ENCODE data around the gene MAOA.
"Not testable (repeated sequence)": the region's sequence is repeated elsewhere in the genome, so short reads cannot be mapped to it uniquely, and the experiment has no call there.

The MAOA gene

GRCh38 chrX:43656005-43656494 is at the start of gene MAOA:
Gene MAOA (plus strand): TSS chrX:43656299. CDS start chrX:43656342, 43 bp downstream.
- DNase-seq = no peak

DNA sequence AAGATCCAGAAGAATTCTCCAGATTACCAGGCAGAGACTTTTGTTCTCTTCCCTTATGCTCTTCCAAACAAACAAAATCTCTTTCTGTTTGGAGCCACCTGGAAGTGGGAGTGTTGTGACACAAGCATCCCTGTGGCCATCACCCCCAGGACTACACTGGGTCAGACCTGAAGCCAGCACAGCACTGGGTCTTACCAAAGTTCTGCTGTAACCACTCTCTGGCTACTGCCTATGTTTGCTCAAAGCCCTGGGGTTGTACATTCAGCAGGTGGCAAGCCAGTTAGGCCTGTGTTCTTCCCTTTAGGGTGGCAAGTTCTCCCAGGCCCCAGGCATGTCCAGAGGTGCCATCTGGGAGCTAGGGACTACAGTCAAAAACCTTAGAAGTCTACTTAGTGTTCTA is 43.7 kb upstream of the MAOA start:
- DNase-seq = no peak

DNA sequence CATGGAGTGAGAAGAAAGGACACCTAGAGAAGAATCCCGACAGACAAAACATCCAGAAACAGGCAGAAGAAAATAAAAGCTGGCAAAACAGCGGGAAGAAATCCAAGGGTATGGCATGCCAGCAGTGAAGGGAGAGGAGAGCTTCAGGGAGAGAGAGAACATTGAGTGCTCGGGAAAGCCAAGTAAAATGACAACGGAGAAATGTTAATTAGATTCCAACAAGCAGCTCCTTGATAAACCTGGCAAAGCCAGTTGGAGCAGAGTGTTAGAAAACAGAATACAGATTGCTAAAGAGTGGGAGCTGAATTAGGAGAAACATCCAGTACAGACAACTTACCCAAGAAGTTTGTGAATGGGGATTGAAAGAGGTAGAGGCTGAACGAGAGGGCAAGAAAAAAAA is 40.4 kb upstream of the MAOA start:
- DNase-seq = no peak

DNA sequence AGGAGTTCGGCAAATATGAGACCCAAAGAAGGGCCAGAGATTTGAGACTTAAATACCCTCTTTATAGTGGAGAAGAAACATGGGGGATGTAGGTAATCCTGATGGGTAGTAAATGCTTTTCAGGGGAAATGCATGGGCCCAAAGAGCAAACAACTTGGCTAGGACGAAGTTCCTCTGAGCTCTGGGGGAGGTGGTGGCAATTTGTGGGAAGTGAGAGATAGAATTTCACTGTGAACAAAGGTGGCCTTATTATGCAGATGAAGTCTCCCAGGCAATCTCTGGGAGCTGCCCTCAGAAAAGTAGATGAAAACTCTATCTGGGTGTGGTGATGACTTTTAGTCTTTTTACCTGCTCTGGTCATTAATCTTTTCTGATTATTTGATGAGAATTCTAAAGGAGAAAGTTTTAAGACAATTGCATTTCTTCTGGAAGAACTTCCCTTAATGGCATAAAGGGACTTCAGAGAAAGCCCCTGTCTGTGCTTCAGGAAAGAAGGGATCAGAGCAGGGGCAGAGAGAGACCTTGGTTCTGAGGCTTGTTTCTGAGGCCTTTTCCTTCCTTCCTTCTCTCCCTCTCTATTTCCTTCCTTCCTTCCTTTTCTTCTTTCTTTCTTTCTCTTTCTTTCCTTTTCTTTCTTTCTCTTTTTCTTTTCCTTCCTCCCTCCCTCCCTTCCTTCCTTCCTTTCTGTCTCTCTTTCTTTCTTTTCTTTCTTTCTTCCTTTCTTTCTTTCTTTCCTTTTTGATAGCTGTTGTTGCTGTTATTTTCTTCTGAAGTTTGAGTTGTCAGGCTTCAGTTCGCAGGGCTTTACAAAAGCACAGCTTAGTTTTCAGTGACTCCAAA is 37.5 kb upstream of the MAOA start:
- no peak for DNase-seq

GRCh38 chrX:43619861-43620260 is 36.2 kb upstream of the MAOA start:
- DNase-seq = not testable (repeated sequence)

- DNase-seq = no peak
Observed at GRCh38 chrX:43627147-43627546, 29.0 kb upstream of the MAOA start.

DNA sequence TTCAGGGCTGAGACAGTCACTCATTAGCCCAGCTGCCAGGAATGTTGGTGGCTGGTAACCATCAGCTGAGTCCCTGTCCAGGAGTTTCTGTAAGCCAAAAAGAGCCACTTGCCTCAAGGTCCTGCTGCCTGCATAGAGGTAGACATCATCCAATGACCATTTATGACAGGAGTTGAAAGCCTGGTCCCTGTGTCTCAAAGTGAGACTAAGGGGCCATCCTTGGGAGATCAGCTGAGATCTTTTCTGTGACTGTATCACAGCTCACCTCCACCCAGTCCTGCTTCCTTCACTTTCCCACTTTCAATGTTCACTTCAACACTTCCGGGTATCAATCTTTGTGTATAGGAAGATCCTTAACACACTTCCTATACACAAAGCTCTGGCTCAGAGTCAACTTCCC is 28.4 kb upstream of the MAOA start:
- DNase-seq = no peak

- DNase-seq = no peak
Observed at GRCh38 chrX:43629229-43629628, 26.9 kb upstream of the MAOA start.

DNA sequence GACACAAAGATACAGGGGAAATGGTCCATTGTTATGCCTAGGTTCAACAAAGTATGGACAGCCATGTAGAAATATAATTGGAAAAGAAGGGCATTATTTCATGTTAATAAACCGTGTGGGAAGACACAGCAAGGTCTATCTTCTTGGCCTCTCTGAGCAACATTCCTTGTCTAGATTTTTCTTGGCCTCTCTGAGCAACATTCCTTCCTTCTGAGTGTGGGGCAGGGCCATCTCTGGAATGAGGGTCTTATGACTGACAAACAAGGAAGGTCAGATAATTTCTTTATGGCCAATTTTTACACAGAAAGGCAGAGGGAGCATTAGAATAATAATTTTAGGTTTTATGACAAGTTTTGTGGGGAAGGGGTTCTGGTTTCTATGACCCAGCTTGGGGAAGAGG is 24.3 kb upstream of the MAOA start:
- DNase-seq = no peak

GRCh38 chrX:43633081-43633480 is 23.0 kb upstream of the MAOA start:
- DNase-seq = no peak

DNA sequence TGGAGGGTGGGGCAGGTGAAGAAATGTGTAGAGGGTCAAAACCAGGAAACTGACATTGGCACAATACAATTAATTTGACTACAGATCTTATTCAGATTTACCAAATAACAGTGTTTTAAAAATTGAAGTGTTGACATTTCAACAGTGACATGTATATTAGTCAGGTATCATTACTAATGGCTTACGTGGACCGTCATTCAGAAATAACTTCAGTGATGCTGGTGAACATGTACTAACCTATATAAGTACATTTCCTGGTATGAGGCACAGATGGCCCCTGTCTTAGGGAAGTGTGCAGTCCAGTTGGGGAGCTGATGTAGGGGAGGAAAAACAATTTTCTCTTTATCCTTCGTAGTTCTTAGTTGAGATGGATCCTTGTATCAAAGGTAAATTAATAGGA is 22.3 kb upstream of the MAOA start:
- DNase-seq = no peak

DNA sequence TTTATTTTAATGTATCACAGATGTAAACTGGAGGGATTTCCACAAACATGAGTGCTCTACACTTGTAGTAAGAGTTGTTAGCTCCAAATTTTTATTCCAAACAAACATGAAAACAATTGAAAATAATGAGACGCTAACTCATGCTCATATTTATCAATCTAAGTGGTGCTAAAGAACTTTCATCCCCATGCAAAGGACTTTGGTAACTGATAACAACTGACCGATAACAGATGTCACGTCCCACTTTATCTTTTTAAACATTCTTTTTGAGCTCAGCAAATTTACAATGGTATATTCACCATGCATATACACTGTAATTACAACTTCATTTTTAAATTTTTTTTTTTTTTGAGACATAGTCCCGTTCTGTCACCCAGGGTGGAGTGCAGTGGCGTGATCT is 15.6 kb upstream of the MAOA start:
- DNase-seq = no peak

GRCh38 chrX:43641691-43642090 is 14.4 kb upstream of the MAOA start:
- no peak for DNase-seq

DNA sequence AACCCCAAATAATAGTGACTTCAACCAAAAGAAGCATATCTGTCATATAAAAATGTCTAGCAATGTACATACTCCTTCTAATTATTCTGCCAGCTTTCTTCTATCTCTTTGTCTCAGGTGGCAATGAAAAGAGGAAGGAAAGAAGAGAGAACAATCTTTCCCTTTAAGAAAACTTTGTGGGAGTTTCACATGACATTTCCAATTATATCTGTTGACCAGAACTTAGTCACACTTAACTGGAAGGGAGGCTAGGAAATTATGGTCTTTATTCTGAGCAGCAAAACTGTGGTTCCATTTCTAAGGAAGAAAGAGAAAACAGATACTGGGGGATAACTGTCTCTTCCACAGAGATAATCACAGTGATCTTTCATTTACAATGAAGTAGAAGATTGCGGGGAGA is 12.9 kb upstream of the MAOA start:
- no peak for DNase-seq

GRCh38 chrX:43643662-43644061 is 12.4 kb upstream of the MAOA start:
- no peak for DNase-seq

DNA sequence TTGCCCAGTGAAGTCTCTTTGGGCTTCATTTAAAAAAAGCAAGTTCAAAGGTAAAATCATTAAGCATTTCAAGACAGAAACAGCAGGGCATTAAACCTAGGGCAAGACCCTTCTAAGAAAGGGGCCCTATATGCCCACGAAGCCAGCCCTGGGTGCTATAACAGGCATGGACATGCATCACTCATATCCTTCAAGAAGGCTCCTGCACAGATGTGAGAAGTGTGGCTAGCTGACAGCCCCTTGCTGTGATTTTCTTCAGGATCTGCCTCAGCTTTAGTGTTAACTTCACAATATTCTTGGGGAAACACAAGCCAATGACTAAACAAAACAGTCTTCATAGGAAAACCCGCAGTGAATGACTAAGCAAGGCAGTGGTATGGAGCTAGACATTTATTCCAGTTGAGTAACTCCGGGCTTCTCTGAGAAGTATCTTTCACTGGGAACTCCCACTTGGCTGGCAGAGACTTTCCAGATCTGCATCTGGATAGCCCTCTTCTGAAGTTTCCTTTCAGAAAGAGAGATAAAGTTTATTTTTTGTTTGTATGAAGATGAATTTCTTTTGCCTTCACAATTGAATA is 11.9 kb upstream of the MAOA start:
- DNase-seq = no peak

- DNase-seq = no peak
Observed at GRCh38 chrX:43646800-43647199, 9.3 kb upstream of the MAOA start.

- DNase-seq = peak; percentile 79
Observed at GRCh38 chrX:43654431-43655150, 1.5 kb upstream of the MAOA start.

DNA sequence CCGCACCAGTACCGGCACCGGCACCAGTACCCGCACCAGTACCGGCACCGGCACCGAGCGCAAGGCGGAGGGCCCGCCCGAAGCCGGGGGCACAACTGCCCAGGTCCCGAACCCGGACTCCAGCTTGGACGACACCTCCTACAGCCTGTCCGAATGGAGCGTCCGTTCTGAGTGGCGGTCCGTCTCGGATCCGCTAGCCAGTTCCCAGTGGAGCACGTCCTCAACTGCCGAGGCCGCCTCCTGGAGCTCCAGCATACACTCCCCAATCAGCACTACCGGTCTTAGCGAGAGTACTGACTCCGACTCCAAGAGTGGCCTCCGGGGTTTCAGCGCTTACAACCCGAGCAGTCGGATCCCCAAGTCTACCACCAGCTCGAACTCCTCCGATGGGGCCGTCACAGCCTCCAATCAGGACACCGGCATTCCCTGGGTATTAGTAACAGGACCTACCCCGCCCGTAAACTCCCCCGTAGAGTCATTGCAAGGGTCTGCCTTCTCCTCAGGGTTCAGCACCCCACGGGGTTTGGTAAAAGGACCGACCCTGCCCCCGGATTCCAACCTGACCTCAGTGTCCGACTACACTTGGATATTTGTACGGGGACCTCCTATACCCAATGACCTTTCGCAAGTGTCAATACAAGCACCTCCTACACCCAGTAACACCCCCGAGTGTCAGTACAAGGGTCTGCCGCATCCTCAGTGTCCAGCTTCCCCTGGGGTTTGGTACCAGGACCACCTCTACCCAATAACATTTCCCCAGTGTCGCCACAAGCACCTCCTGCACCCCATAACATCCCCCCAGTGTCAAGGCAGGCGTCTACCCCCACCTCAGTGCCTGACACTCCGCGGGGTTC is 721 bp upstream of the MAOA start:
- DNase-seq = no peak

- no peak for DNase-seq
Observed at GRCh38 chrX:43657671-43658070, 1.6 kb downstream of the MAOA start.

GRCh38 chrX:43661521-43662240 is 5.6 kb downstream of the MAOA start:
- no peak for DNase-seq

DNA sequence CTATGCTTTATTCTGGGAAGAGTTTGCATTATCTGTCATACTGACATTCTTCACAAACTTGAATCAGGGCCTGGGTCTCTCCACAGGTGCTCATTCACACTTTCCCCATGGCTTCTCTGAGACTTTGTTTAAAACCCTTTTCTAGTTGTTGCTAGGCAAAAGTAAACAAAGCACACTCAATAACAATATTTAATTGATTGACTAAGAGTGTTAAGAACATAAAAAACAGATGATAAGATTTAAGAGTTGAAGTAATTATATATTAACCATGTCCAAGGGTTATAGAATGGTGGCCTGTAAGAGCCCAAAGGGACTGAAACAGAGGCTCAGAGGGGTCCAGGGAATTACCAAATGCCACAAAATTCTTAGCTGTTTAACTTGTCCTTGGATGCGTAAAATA is 7.1 kb downstream of the MAOA start:
- no peak for DNase-seq

Measured in NCI-H1105 (cell line).